Trophoblast cell (in vitro differentiated cells and primary cell): ENCODE measurements around the gene COQ10B.
"Not testable (repeated sequence)": the region's sequence is repeated elsewhere in the genome, so short reads cannot be mapped to it uniquely, and the experiment has no call there.

ENCODE experiments used
- DNase-seq, 2 donors: peaks; one replicate each; pipeline ENCODE4 v3.0.0-alpha.2; 2016
- H2AFZ ChIP-seq: 2 replicates; pipeline ENCODE4 v1.6.1; 2013; ENCODE audit warnings: low read length, moderate library complexity, mild to moderate bottlenecking; ENCODE audit not compliant: insufficient read depth, poor library complexity
- H2AK5ac ChIP-seq: 2 replicates; pipeline ENCODE4 v1.6.1; 2013; ENCODE audit warnings: mild to moderate bottlenecking, low read length
- H2BK120ac ChIP-seq: 2 replicates; pipeline ENCODE4 v1.6.1; 2013; ENCODE audit warnings: low read length, mild to moderate bottlenecking, moderate library complexity; ENCODE audit not compliant: insufficient read depth, poor library complexity
- H2BK12ac ChIP-seq: 2 replicates; pipeline ENCODE4 v1.6.1; 2013; ENCODE audit warnings: mild to moderate bottlenecking, low read length, moderate library complexity
- H2BK5ac ChIP-seq: 2 replicates; pipeline ENCODE4 v1.6.1; 2013; ENCODE audit warnings: low read length, low read depth, moderate library complexity, mild to moderate bottlenecking; ENCODE audit not compliant: poor library complexity
- H3K14ac ChIP-seq: 2 replicates; pipeline ENCODE4 v1.6.1; 2013; ENCODE audit warnings: mild to moderate bottlenecking, low read length
- H3K18ac ChIP-seq: 2 replicates; pipeline ENCODE4 v1.6.1; 2013; ENCODE audit warnings: mild to moderate bottlenecking, low read length
- H3K23ac ChIP-seq: 2 replicates; pipeline ENCODE4 v1.6.1; 2013; ENCODE audit warnings: low read length
- H3K27ac ChIP-seq: 2 replicates; pipeline ENCODE4 v1.5.1; 2013; ENCODE audit warnings: low read depth, mild to moderate bottlenecking, inconsistent platforms, low read length, moderate library complexity
- H3K27me3 ChIP-seq: 2 replicates; pipeline ENCODE4 v1.6.1; 2013; ENCODE audit warnings: inconsistent platforms, mild to moderate bottlenecking, low read length, moderate library complexity; ENCODE audit not compliant: insufficient read depth
- H3K36me3 ChIP-seq, 2 experiments: 1 replicate in 1 of 2; 2 replicates in 1 of 2; pipeline ENCODE4 v1.6.1; 2013; ENCODE audit warnings: low read length in 2 of 2, mild to moderate bottlenecking in 2 of 2, moderate library complexity in 1 of 2; ENCODE audit not compliant: insufficient read depth in 2 of 2, control insufficient read depth in 1 of 2
- H3K4ac ChIP-seq: 2 replicates; pipeline ENCODE4 v1.6.1; 2013; ENCODE audit warnings: low read depth, mild to moderate bottlenecking, low read length, moderate library complexity
- H3K4me1 ChIP-seq, 2 experiments: 1 replicate in 1 of 2; 2 replicates in 1 of 2; pipeline ENCODE4 v1.6.1; 2013; ENCODE audit warnings: low read length in 2 of 2, mild to moderate bottlenecking in 2 of 2, moderate library complexity in 1 of 2; ENCODE audit not compliant: insufficient read depth in 2 of 2, control insufficient read depth in 1 of 2
- H3K4me2 ChIP-seq: 2 replicates; pipeline ENCODE4 v1.6.1; 2013; ENCODE audit warnings: inconsistent platforms, mild to moderate bottlenecking, low read length, moderate library complexity
- H3K4me3 ChIP-seq: 2 replicates; pipeline ENCODE4 v1.5.1; 2013; ENCODE audit warnings: mild to moderate bottlenecking, low read depth, low read length, inconsistent platforms
- H3K79me1 ChIP-seq: one replicate; pipeline ENCODE4 v1.6.1; 2013; ENCODE audit warnings: low read length
- H3K79me2 ChIP-seq: 2 replicates; pipeline ENCODE4 v1.6.1; 2013; ENCODE audit warnings: low read length, mild to moderate bottlenecking; ENCODE audit not compliant: control insufficient read depth, insufficient read depth, poor library complexity
- H3K9ac ChIP-seq: 2 replicates; pipeline ENCODE4 v1.6.1; 2013; ENCODE audit warnings: mild to moderate bottlenecking, low read length
- H3K9me3 ChIP-seq: 2 replicates; pipeline ENCODE4 v1.6.1; 2013; ENCODE audit warnings: low read depth, mild to moderate bottlenecking, control low read depth, inconsistent platforms, low read length; ENCODE audit not compliant: insufficient read depth
- H4K12ac ChIP-seq: 2 replicates; pipeline ENCODE4 v1.6.1; 2013; ENCODE audit warnings: low read depth, mild to moderate bottlenecking, low read length, moderate library complexity
- H4K8ac ChIP-seq: 2 replicates; pipeline ENCODE4 v1.6.1; 2013; ENCODE audit warnings: low read depth, mild to moderate bottlenecking, low read length, moderate library complexity
- H4K91ac ChIP-seq: one replicate; pipeline ENCODE4 v1.6.1; 2013; ENCODE audit warnings: low read depth, mild to moderate bottlenecking, low read length, moderate library complexity
- WGBS: extraction: QIAGEN DNeasy Blood & Tissue Kit; methylation state at CpG from one replicate; pipeline ENCODE4 v1.1.7; 2013; ENCODE audit warnings: missing lambda C conversion rate; ENCODE audit not compliant: insufficient read length, insufficient coverage; ENCODE audit errors: extremely low coverage; 5-methylcytosine and 5-hydroxymethylcytosine counted together

The COQ10B gene

DNA sequence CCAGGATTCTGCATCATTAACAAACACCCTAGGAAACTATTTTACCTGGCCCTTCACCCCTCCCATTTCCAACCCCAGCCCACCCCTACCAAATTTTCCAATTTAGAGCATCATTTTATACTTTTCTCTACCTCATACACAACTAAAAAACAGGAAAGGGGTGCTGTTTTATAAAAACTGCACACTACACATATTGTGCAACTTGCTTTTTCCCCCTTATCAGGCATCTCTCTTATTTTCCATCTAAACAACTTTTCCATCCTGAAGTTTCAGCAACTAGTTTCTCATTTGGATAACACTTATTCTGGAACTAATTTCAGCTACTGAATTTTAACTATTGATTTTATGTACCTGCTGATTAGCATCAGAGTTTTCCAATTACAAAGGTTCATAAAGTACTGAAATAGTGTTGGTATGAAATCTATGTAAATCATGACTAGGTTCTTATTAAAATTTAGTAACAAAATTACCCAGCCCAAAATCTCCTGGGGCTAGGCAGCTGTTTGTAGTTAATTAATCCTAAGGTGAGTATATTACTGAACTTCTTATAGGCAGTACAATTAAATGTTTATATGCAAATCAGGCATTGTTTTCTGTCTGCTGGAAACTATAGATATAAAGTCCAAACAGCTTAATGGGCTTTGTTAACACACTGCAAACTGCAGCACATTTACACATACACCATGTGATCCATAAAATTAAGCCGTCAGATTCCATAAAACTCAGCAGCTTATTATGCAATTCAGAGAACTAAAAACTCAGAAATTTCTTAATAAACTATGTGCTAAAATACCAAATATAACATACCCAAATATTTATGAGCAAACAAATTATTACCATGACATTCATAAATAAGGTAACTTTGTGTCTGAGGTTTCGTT is 26.4 kb upstream of the COQ10B start:
- Histone ChIP-seq H2BK12ac (no peak overlapping the region), H3K4me3 (no peak overlapping the region), H3K9ac (no peak overlapping the region), H3K79me2 (peaks cover 33% of the 10 kb centered on the region), H2AK5ac (no peak overlapping the region), H2BK5ac (no peak overlapping the region), H3K27me3 (no peaks in the 10 kb centered on the region), H3K4me1 (no peaks in the 10 kb centered on the region), H3K36me3 (peaks cover 13 to 19% of the 10 kb centered on the region in 2 experiments), H4K91ac (no peak overlapping the region), H3K27ac (no peak overlapping the region), H4K8ac (no peak overlapping the region), H4K12ac (no peak overlapping the region), H2AFZ (no peak overlapping the region), H2BK120ac (no peak overlapping the region), H3K4me2 (no peak overlapping the region), H3K9me3 (no peaks in the 10 kb centered on the region), H3K79me1 (no peaks in the 10 kb centered on the region), H3K4ac (peak overlapping the region; percentile 91), H3K18ac (no peak overlapping the region), H3K23ac (no peak overlapping the region), H3K14ac (no peak overlapping the region)
- WGBS, result no CpG with 5 or more reads among the region's 2 CpGs
- no peak for DNase-seq

DNA sequence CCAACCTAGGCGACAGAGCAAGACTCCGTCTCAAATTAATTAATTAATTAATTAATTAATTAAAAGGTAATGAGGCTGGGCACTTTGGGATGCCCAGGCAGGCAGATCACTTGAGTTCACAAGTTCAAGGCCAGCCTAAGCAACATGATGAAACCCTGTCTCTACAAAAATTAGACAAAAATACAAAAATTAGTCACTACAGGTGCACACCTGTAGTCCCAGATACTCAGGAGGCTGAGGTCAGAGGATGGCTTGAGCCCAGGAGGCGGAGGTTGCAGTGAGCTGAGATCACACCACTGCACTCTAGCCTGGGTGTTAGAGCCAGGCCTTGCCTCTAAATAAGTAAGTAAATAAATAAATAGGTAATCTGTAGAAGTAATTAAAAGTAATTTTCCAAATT is 25.4 kb upstream of the COQ10B start:
- peak overlapping the region; percentile 98 for H3K4ac ChIP-seq
- no peak overlapping the region for H3K4me2 ChIP-seq
- H2BK120ac ChIP-seq, result no peak overlapping the region
- H3K14ac ChIP-seq, result no peak overlapping the region
- H3K79me2 ChIP-seq, result peaks cover 36% of the 10 kb centered on the region
- WGBS, result no CpG with 5 or more reads among the region's 3 CpGs
- no peak overlapping the region for H3K9ac ChIP-seq
- no peak overlapping the region for H4K91ac ChIP-seq
- peaks cover 8 to 17% of the 10 kb centered on the region in 2 experiments for H3K36me3 ChIP-seq
- H3K9me3 ChIP-seq, result no peaks in the 10 kb centered on the region
- H3K23ac ChIP-seq, result no peak overlapping the region
- no peak overlapping the region for H4K8ac ChIP-seq
- H3K4me1 ChIP-seq, result no peaks in the 10 kb centered on the region
- H3K4me3 ChIP-seq, result no peak overlapping the region
- H2BK5ac ChIP-seq, result no peak overlapping the region
- no peaks in the 10 kb centered on the region for H3K27me3 ChIP-seq
- DNase-seq, result no peak
- no peak overlapping the region for H2BK12ac ChIP-seq
- H2AK5ac ChIP-seq, result no peak overlapping the region
- H3K27ac ChIP-seq, result no peak overlapping the region
- H3K79me1 ChIP-seq, result no peaks in the 10 kb centered on the region
- H3K18ac ChIP-seq, result no peak overlapping the region
- no peak overlapping the region for H4K12ac ChIP-seq
- no peak overlapping the region for H2AFZ ChIP-seq

DNA sequence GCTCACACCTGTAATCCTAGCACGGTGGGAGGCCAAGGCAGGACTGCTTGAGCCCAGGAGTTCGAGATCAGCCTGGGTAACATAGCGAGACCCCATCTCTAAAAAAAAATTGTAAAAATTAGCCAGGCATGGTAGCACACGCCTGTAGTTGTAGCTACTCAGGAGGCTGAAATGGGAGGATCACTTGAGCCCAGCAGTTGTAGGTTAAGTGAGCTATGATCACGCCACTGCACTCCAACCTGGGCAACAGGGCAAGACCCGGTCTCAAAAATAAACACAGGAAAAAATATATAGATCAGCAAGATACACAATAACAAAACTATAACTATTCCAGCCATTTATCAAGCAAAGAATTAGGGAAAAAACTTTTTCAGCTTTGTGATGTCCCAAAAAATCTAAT is 21.5 kb upstream of the COQ10B start:
- no peak overlapping the region for H4K91ac ChIP-seq
- no peak overlapping the region for H4K12ac ChIP-seq
- peaks cover 10% of the 10 kb centered on the region for H3K79me1 ChIP-seq
- H3K14ac ChIP-seq, result no peak overlapping the region
- H3K18ac ChIP-seq, result no peak overlapping the region
- H3K9me3 ChIP-seq, result no peaks in the 10 kb centered on the region
- H3K4me2 ChIP-seq, result no peak overlapping the region
- H3K9ac ChIP-seq, result no peak overlapping the region
- WGBS, result no CpG with 5 or more reads among the region's 6 CpGs
- no peak overlapping the region for H2AK5ac ChIP-seq
- peak overlapping the region; percentile 94 for H3K4ac ChIP-seq
- H3K4me3 ChIP-seq, result no peak overlapping the region
- no peak overlapping the region for H3K23ac ChIP-seq
- no peak overlapping the region for H4K8ac ChIP-seq
- H3K27ac ChIP-seq, result no peak overlapping the region
- peaks cover 37% of the 10 kb centered on the region for H3K79me2 ChIP-seq
- H3K27me3 ChIP-seq, result no peaks in the 10 kb centered on the region
- DNase-seq, result no peak
- no peak overlapping the region for H2AFZ ChIP-seq
- no peak overlapping the region for H2BK5ac ChIP-seq
- peaks cover 5% of the 10 kb centered on the region in 2 experiments for H3K4me1 ChIP-seq
- H2BK12ac ChIP-seq, result no peak overlapping the region
- no peak overlapping the region for H2BK120ac ChIP-seq
- H3K36me3 ChIP-seq, result peaks cover 2 to 8% of the 10 kb centered on the region in 2 experiments

DNA sequence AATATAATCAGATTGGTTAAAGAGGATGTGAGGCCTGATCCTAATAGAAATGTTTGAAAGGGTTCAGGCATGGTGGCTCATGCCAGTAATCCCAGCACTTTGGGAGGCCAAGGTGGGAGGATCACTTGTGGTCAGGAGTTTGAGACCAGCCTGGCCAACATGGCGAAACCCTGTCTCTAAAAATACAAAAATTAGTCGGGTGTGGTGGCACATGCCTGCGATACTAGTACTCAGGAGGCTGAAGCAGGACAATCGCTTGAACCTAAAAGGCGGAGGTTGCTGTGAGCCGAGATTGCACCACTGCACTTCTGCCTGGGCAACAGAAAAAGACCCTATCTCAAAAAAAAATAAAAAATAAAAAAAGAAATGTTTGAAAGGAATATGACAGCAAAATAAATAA is 20.8 kb upstream of the COQ10B start:
- Histone ChIP-seq H3K79me2 (peaks cover 37% of the 10 kb centered on the region), H3K4ac (peak overlapping the region; percentile 96)
- not testable (repeated sequence) for H2AFZ ChIP-seq, H2BK12ac ChIP-seq, H2BK5ac ChIP-seq, H4K8ac ChIP-seq, H3K4me3 ChIP-seq, H3K9ac ChIP-seq, H3K9me3 ChIP-seq, H3K36me3 ChIP-seq, H4K12ac ChIP-seq, H2BK120ac ChIP-seq, H2AK5ac ChIP-seq, H3K14ac ChIP-seq, H3K18ac ChIP-seq, H4K91ac ChIP-seq, H3K4me1 ChIP-seq, H3K4me2 ChIP-seq, H3K23ac ChIP-seq, DNase-seq, H3K27me3 ChIP-seq, H3K79me1 ChIP-seq, H3K27ac ChIP-seq
- WGBS, result no CpG with 5 or more reads among the region's 6 CpGs
